Sigmoid colon (tissue), 3 donors: ENCODE measurements around the gene ATP6V1F.

Experiments used
- CTCF ChIP-seq, 4 experiments: fragments of 450-650 bp in 3 of 4; fragments of 200-600 bp in 1 of 4; IDR thresholded peaks; one replicate each; pipeline ENCODE4 v1.5.1; 2016 to 2019; ENCODE audit warnings: antibody characterized with exemption in 4 of 4, mild to moderate bottlenecking in 3 of 4, moderate library complexity in 2 of 4
- POLR2A ChIP-seq, 2 donors: fragments of 450-650 bp; IDR thresholded peaks; one replicate each; pipeline ENCODE4 v1.6.1; 2016; ENCODE audit warnings: antibody characterized with exemption in 2 of 2, mild to moderate bottlenecking in 2 of 2, moderate library complexity in 2 of 2

GRCh38 chr7:128860158-128861073, 2.2 kb upstream of the ATP6V1F start:
- TF ChIP-seq CTCF (IDR thresholded peaks at IDR 0.05) (no peak), POLR2A (IDR thresholded peaks at IDR 0.05) (no peak)
